Measurements from ENCODE around the gene CDH23.

DNA sequence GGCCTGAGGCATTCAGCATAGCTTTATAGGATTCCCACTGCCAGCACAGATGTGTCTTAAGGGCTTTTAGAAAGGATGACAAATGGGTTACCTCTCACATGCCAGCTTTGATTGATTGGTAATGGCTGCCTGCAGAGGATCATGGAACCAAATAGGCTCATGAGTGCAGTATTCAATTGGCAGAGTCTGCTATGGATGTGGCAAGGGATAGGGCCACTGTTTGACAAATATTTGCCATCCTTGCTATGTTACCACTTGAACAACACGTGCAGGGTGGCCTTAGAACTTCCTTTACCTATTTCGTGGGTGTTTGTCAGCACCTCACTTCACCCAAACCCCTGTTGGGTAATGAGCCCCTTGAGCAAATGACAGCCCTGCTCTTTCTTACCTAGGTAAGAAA lies 183.7 kb downstream of the CDH23 start:
- TF ChIP-seq EZH2 (IDR thresholded peaks at IDR 0.05; ENCODE audit: insufficient read depth, poor library complexity, severe bottlenecking) (no peak), EZH2phosphoT487 (IDR thresholded peaks at IDR 0.05; ENCODE audit: insufficient read depth, low read depth) (no peak)

All from GM23248 (cell line).